ENCODE data around the gene P2RY13.

DNA sequence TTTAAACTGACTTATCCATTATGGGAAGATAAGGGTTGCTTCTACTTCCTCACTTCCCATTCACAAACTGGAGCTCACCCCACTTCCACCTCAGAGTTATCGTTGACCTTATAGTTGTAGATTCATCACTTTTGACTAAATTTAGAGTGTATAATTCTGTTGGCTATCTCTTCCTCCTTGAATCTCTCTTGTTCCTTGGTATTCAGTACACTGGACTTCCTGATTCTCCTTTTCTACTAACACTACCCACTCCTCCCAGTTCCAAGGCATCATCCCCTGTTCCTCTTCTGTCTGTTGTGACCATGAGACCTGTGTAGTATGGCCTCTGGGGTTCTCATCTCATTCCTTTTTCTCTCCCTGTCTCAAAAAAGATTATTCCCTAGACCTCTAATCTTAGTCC, 6.8 kb downstream of the P2RY13 start:
- TF ChIP-seq POLR2A (IDR thresholded peaks at IDR 0.05; ENCODE audit: low read length), result no peak
- TF ChIP-seq GATA1 (IDR thresholded peaks at IDR 0.05; ENCODE audit: low read depth, low read length), result no peak

Measured in erythroblast (primary cell).